HG03457 (cell line): ENCODE measurements around the gene RFT1.
"Not testable (repeated sequence)": the region's sequence is repeated elsewhere in the genome, so short reads cannot be mapped to it uniquely, and the experiment has no call there.

Source experiments
- ATAC-seq: cut with Tn5 transposase; IDR thresholded peaks from one replicate; pipeline ENCODE4 v1.9.1; 2021; ENCODE audit warnings: moderate number of reproducible peaks; ENCODE audit not compliant: unreplicated experiment

The RFT1 gene

DNA sequence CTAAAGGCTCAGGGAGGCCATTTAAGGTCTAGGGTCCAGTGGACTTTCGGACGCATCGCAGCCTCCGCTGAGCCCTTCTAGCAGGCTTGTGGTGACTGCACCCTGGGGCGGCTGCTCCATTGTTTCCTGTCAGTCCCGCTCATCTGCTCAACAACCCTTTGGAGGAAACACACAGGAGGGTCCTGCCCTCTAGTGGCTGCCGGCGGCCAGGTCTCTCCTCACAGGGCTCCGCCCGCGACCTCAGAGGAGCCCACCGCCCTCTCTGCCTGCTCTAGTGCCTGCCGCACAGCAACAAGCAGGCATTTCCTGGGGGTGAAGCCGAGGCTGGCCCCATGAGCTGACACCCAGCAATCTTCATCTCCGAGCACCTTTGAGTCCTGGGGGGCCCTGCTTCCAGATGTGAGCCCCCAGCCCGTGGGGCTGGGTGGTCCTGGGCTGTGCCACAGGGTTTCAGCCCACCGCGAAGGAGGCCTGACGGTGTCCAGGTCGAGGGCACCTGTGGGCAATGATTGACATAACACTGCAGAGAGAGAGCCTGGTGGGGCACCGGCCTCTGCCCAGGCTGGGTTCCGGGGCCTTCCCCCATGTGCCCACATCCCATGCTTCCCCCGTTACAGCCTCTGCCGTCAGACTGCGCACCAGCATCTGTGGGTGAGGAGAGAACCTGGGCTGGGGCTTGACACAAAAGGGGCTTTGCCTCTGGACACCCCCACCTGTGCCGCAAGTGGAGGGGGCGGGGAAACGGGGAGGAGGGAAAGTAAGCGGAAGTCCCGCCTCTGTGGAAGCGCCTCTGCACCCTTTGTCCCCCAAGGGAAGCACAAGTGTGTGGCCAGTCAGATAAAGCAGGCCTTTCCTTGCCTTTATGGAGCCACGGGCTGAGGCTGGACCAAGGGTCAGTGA is 57.3 kb downstream of the RFT1 start:
- ATAC-seq: peak; percentile 84

- no peak for ATAC-seq
Measured at GRCh38 chr3:53071882-53072431, 58.3 kb downstream of the RFT1 start.

- no peak for ATAC-seq
Measured at GRCh38 chr3:53069422-53070068, 60.7 kb downstream of the RFT1 start.

GRCh38 chr3:53068176-53068575 is 62.1 kb downstream of the RFT1 start:
- no peak for ATAC-seq

DNA sequence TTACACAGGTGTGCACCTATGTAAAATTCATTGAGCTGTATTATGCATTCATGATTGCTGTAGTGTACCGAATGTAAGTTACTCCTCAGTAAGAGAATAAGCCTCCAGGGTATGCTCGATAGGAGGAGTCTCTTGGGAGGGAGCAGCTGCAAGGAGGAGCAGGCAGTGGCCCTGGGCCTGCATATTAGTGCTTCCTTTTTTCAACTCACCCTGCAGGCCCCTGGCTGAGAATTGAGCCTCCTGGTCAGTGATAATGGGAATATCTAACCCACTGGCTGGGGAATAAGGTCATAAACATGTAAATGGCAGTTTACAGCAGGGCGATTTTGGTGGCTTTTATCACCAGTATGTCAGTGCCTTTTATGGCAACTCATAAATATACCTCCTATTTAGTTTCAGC is 62.7 kb downstream of the RFT1 start:
- no peak for ATAC-seq

- no peak for ATAC-seq
Measured at GRCh38 chr3:53065841-53066480, 64.3 kb downstream of the RFT1 start.

- ATAC-seq: no peak
Measured at GRCh38 chr3:53062905-53063304, 67.3 kb downstream of the RFT1 start.

GRCh38 chr3:53056442-53056841 is 73.8 kb downstream of the RFT1 start:
- no peak for ATAC-seq

DNA sequence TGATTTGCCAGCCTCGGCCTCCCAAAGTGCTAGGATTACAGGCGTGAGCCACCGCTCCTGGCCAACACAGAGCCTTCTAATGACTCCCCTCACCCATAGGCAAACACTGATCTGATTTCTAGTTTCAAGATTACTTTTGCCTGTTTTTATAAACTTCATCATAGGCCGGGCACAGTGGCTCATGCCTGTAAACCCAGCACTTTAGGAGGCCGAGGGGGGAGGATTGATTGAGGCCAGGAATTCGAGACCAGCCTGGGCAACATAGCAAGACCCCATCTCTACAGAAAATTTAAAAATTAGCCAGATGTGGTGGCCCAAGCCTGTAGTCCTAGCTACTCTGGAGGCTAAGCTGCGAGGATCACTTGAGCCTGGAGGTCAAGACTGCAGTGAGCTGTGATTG is 76.0 kb downstream of the RFT1 start:
- ATAC-seq: not testable (repeated sequence)

DNA sequence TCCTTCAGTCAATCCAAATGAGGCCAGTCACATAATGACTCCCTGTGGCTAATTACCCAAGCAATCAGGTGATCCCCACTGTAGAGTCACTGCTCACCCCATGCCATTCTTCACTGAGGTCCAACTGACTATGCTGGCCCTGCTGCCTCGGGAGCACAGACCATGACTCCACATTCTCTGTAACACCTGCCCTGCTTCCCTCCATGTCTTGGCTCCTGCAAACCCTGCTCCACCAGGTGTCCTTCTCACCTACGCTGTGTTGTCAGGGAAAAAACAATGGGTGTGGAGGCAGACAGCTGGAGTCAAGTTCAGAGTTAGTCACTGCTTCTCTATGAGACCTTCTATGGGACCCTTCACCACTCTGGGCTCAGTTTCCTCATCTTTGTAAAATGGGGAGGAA is 78.3 kb downstream of the RFT1 start:
- no peak for ATAC-seq

- no peak for ATAC-seq
Measured at GRCh38 chr3:53049987-53050386, 80.2 kb downstream of the RFT1 start.

- peak; percentile 30 for ATAC-seq
Measured at GRCh38 chr3:53046171-53047170, 83.8 kb downstream of the RFT1 start.

- ATAC-seq: peak; percentile 33
Measured at GRCh38 chr3:53045518-53046170, 84.6 kb downstream of the RFT1 start, which contains the start of gene SFMBT1. Gene SFMBT1, minus strand, starts transcription at chr3:53046073. Its CDS starts 76,945 bp downstream, at chr3:52969128.

DNA sequence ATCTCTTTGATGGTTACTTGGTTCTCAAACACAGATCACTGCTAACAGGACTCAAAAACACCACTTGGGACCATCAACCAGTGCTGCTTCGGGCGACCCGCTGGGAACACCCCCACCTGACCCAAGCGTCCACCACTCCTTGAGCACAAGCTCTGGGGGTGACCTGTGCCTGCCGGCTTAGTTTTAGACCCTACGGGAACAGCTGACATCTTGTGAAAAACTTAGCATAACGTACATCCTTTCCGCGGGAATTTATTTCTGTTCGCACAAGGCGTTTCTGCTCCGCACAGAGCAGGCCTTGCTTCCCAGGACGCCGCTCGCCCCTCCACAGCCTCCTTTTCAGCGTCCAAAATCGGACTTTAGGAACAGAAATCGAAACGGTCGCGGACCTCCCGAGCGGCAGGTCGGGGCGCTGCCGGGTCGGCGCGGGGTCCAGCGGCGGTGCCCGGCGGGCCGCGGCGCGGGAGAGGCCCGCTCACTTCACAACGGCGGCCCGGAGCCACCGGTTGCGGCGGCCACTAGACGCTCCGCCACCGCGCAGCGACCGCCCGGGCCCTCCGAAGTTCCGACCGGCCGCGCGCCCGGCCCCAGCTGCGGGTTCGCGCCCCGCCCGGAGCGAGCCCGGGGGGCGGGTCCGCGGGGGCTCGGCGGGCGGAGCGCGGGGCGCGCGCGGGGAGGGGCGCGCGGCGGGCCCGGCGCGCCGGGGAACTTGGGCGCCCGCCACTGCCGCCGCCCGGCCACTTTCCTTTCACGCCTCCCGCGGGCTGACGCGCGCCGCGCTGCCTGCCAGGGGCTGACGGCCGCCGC is 85.3 kb downstream of the RFT1 start:
- peak; percentile 30 for ATAC-seq

DNA sequence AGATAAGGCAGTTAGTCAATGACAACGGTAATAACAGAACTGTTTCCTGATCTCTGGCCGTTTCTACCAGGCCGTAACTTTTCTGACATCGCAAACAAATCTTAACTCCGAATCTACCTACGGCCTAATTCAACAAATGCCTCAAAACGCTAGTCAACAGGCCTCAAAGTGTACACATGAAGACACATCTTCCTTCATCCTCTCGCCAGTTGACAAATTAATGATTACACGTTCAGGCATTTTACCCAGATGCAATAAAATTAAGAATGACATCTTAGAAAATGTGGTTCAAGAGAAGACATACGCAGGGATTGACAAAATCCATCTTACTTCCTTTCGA is 85.9 kb downstream of the RFT1 start:
- ATAC-seq: no peak

- ATAC-seq: no peak
Measured at GRCh38 chr3:53043738-53044137, 86.5 kb downstream of the RFT1 start.

DNA sequence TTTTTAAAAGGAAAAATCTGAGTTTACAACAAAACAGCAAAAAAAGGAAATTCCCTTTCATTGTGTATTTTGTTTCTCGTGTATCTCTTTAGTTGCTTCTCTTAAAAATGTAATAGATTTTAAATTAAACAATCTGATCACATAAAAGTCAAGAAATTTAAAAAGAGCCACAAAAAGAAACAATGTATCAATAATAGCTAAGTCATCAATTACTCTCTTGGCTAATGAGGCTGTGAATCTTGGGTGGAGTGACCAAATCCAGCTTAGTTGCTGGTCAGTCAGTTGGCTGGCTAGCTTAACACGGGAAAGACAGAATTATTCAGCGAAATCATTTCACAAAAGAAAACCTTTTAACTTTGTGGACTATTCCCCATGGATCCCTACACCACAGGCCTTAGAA is 87.6 kb downstream of the RFT1 start:
- no peak for ATAC-seq

- no peak for ATAC-seq
Measured at GRCh38 chr3:53040351-53040820, 89.8 kb downstream of the RFT1 start.

GRCh38 chr3:53039376-53039752 is 90.9 kb downstream of the RFT1 start:
- no peak for ATAC-seq
